GM19324 (cell line): Measurements from ENCODE around the gene FARSB.

Source experiments
- ATAC-seq: cut with Tn5 transposase; IDR thresholded peaks from one replicate; pipeline ENCODE4 v1.9.1; 2021; ENCODE audit warnings: mild to moderate bottlenecking, moderate library complexity; ENCODE audit not compliant: unreplicated experiment, low FRiP score

Gene FARSB

GRCh38 chr2:222563106-222563718, 92.7 kb downstream of the FARSB start:
- no peak for ATAC-seq

- peak; percentile 67 for ATAC-seq
These were observed 93.9 kb downstream of the FARSB start for GRCh38 chr2:222561817-222562645.

- no peak for ATAC-seq
These were observed 94.7 kb downstream of the FARSB start for GRCh38 chr2:222561151-222561550.

GRCh38 chr2:222554517-222554916, 101.4 kb downstream of the FARSB start:
- no peak for ATAC-seq

- no peak for ATAC-seq
These were observed 106.9 kb downstream of the FARSB start for GRCh38 chr2:222548992-222549391.

- no peak for ATAC-seq
These were observed 108.8 kb downstream of the FARSB start for GRCh38 chr2:222547083-222547482.

GRCh38 chr2:222545823-222546795, 109.8 kb downstream of the FARSB start:
- ATAC-seq: no peak

DNA sequence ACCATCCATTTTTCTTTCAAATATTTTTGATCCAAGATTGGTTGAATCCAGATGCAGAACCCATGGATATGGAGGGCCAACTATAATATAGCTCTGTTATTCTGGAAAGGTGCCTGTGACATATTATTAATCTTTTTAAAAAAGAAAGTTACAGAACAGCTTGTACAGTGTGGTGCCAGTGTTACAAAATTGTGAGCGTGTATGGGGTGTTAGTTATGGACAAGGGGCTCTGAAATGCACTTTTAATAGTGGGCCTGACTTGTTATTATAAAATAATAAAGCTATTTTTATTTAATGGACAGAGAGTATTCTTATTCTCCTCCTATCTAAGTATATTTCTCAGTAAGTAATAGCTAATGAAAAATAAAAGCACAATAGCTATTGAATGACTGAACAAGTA, 111.2 kb downstream of the FARSB start:
- ATAC-seq: no peak

DNA sequence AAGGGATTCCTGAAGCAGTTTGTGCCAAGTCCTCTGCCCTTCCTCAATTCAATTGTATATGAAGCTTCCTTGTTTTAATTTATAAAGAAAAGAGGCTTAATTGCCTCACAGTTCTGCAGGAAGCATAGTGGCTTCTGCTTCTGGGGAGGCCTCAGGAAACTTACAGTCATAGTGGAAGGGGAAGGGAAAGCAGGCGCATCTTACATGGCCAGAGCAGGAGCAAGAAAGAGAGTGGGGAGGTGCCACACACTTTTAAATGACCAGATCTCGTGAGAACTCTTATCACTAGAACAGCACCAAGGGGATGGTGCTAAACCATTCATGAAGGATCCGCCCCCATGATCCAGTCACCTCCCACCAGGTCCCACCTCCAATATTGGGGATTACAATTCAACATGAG, 117.4 kb downstream of the FARSB start:
- no peak for ATAC-seq

DNA sequence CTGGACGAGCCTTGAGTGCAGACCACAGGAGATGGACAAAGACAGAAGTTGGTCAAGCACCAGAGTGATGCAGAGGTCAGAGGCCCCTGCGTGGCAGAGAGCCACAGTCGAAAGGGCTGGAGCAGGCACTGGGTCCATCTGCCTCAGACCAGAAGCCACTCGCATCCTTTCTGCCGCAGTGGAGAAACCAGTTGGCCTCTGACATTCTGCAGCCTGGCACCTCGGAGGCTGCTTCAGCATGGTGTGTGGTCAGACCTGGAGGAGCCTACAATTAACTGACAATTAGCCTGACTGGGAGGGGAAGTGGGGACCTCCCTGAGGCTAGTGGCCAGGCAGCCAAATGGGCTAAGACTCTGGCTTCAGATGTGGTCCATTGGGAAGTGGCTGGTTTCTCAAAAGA, 120.4 kb downstream of the FARSB start:
- ATAC-seq: no peak

GRCh38 chr2:222532315-222532714, 123.6 kb downstream of the FARSB start:
- ATAC-seq: no peak

DNA sequence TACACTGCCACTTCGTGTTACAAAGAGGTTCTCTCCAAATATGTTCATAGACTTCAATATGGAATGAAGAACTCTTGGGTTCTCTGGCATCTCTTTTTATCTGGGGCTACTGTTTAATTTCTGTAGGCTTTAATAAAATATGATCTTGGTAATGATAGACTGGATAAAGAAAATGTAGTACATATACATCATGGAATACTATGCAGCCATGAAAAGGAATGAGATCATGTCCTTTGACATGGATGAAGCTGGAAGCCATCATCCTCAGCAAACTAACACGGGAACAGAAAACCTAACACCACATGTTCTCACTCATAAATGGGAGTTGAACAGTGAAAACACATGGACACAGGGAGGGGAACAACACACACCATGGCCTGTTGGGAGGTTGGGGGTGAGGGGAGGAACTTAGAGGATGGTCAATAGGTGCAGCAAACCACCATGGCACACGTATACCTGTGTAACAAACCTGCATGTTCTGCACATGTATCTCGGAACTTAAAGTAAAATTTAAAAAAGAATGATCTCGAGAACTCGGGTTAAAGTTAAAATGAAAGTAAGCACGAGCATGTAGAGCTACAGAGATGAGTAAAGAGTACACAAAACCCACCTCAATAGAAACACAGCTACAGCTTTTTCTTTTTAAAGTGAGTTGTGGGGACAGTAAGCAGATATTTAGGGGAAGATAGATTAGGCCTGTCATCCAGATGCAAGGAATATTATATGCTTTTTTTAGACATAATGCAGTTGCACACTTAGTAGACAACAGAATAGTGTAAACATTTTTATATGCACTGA, 129.2 kb downstream of the FARSB start:
- no peak for ATAC-seq

DNA sequence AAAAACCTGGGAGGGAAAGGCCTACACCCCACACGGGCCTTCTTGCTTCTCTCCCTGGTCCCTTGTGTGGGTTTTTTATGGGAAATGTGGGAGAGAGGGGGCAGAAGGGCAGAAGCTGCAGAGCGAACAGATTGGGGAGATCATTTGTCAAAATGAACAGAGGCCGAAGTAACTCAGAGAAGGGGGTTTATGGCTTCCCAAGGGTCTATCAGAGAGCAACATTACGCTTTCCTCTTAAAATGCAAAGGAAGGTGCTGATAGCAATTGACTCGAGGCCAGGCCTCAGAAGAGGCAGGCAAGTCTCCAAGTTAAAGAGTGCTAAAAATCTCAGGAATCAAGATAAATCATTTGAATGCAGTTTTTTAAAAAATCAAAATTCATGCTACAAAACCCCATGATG, 130.1 kb downstream of the FARSB start:
- ATAC-seq: no peak

DNA sequence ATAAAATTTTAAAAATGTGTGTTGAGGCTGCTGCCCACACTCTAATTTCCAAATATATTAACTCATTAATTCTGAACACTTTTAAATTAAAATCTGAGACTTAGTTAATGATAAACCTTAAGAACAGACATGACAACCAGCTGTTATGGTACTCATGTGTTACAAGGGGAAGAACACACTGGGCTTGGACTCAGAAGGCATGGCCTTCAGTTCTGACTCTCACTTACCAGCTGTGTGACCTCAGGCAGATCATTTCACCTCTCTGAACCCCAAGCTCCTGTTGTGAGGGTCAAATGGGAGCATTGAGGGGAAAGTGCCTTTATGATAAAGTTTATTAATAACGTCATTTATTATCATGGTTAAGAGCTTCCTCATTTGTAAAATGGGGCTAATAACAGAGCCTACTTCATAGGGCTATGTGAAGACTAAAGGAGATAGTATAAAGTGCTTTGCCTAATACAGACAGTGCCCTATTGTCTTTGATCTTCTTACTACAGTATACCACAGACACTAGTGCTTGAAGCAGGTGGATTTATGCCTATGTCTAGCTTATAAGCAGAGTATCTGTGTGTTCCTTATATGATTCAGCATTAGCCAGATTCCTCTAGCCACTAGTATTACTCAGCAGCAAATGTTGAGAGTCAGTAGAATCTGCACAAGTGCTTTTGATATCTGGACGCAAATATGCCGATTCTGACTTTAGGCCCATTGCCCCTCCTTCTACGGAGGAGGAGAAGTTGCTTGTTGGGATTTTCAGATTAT, 131.9 kb downstream of the FARSB start:
- ATAC-seq: peak; percentile 38

DNA sequence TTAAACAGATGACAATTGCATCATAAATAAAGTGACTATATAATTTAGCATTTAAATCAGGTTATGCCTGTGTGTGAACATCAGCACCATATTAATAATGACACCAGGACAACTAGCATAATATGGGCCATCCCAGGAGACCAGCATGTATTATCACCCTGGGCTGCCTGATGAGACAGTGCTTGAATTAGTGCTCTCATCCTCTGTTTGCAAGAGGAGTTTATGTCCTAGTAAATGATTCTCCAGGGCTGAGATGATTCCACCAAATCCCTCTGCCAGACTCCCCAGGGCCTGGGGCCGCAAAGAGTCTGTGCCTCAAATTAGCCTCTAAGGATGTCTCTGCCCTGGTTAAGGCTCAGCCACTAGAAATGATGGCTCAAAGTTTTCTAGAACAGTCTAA, 133.8 kb downstream of the FARSB start:
- ATAC-seq: no peak

DNA sequence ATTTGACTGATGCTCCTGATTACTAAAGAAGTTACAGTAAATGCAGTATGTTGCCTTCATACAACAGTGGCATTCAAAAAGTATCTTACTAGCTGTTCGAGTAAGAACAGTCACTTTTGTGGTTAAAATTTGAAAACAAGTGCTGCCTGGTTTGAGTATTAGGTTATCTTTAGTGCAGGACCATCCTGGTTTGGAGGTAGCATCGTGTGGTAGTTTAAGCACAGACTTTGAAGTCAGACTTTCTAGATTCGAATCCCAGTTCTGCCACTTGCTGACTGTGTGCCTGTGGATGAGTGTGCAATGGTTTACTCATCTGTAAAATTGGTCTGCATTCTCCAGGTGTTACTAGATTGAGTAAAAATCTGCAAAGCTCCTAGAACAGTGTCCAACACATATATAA, 134.8 kb downstream of the FARSB start:
- peak; percentile 38 for ATAC-seq
